ENCODE data around the gene CAP2.

Gene CAP2

DNA sequence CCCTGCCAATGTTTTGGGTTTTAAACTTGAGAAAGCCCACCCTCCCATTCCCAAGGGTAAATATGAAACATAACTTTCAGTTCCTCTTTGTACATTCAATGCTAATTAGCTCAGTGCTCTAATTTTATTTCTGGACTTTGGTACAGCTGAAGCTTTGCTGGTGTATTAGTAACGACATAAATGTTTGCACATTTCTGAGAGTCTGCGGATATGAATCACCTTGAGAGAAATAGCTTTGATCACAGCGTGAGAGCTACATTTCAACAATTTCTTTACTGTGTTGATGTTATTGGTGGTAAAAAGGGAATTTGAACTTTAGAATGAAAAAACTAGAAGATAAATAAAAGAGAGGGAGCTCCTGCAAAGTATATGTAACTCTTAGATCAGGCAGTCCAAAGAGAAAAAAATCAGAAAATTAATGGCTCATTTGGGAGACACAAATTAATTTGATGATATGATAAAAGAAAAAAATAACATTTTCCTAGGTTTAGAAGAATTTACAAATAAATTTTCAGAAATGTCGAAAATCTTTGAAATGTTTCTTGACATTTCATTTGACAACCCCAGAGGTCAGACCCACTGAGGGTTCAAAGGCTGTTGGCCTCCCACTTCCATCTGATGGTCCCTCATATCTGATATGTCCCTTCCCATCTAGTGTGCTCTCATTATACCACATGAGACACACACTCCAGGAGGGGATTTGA lies 38.5 kb upstream of the CAP2 start:
- Histone ChIP-seq H3K27me3 (replicated peaks) (no peaks in the 10 kb centered on the region), H3K4me3 (ENCODE audit: low read depth, low read length) (no peak overlapping the region), H3K27ac (no peak overlapping the region), H3K36me3 (replicated peaks) (no peaks in the 10 kb centered on the region)
- DNase-seq, result peak; percentile 49
- TF ChIP-seq, protein P1, sequence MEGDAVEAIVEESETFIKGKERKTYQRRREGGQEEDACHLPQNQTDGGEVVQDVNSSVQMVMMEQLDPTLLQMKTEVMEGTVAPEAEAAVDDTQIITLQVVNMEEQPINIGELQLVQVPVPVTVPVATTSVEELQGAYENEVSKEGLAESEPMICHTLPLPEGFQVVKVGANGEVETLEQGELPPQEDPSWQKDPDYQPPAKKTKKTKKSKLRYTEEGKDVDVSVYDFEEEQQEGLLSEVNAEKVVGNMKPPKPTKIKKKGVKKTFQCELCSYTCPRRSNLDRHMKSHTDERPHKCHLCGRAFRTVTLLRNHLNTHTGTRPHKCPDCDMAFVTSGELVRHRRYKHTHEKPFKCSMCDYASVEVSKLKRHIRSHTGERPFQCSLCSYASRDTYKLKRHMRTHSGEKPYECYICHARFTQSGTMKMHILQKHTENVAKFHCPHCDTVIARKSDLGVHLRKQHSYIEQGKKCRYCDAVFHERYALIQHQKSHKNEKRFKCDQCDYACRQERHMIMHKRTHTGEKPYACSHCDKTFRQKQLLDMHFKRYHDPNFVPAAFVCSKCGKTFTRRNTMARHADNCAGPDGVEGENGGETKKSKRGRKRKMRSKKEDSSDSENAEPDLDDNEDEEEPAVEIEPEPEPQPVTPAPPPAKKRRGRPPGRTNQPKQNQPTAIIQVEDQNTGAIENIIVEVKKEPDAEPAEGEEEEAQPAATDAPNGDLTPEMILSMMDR (IDR thresholded peaks at IDR 0.05; ENCODE audit: low read depth, low read length, missing control alignments), result no peak
- in situ Hi-C loops (cut with HindIII; ENCODE audit: low pct_ligation_motif_present, low sequenced_read_pairs), result no loop called here

DNA sequence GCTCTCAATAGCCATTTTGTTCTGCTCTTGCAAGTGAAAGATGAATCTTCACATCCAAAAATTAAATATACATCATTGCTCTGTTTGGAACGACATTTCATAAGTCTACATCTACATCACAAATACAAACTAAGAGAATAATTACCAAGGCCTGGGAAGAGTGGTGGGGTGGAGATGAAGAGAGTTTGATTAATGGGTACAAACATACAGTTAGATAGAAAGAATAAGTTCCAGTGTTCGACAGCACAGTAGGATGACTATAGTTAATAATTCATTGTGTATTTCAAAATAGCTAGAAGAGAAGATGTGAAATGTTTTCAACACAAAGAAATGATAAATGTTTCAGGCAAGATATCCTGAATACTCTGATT lies 38.0 kb upstream of the CAP2 start:
- Histone ChIP-seq H3K36me3 (replicated peaks) (no peaks in the 10 kb centered on the region), H3K27ac (no peak overlapping the region), H3K4me3 (ENCODE audit: low read depth, low read length) (no peak overlapping the region), H3K27me3 (replicated peaks) (no peaks in the 10 kb centered on the region)
- DNase-seq, result no peak
- in situ Hi-C loops (cut with HindIII; ENCODE audit: low pct_ligation_motif_present, low sequenced_read_pairs), result no loop called here
- TF ChIP-seq, protein P1 (IDR thresholded peaks at IDR 0.05; ENCODE audit: low read depth, low read length, missing control alignments), result no peak

DNA sequence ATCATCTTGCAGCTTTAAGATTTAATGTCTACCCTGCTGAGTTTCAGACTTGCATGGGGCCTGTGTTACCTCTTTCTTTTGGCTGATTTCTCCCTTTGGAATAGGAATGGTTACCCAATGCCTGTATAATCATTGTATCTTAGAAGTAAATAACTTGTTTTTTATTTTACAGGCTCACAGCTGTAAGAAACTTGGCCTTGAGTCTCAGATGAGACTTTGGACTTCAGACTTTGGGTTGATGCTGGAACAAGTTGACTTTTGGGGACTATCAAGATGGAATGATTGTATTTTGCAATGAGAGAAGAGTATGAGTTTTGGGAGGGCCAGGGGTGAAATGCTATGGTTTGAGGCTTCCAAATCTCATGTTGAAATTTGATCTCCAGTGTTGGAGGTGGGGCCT lies 34.9 kb upstream of the CAP2 start:
- DNase-seq, result no peak
- TF ChIP-seq, protein P1 (IDR thresholded peaks at IDR 0.05; ENCODE audit: low read depth, low read length, missing control alignments), result no peak
- in situ Hi-C loops (cut with HindIII; ENCODE audit: low pct_ligation_motif_present, low sequenced_read_pairs), result no loop called here
- no peaks in the 10 kb centered on the region for H3K27me3 ChIP-seq (replicated peaks)
- no peak overlapping the region for H3K27ac ChIP-seq
- H3K36me3 ChIP-seq (replicated peaks), result no peaks in the 10 kb centered on the region
- no peak overlapping the region for H3K4me3 ChIP-seq (ENCODE audit: low read depth, low read length)

DNA sequence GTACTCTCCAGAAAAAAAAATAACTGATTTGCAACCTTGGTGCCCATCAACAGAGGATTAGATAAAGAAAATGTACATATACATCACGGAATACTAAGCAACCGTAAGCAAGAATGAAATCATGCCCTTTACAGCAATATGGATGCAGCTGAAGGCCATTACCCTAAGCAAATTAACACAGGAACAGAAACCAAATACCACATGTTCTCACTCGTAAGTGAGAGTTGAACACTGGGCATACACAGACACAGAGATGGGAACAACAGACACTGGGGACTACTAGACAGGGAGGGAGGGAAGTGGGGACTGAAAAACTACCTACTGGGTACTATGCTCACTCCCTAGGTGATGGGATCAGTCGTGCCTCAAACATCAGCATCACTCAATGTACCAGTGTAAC lies 32.8 kb upstream of the CAP2 start:
- no peak for DNase-seq
- H3K36me3 ChIP-seq (replicated peaks), result no peaks in the 10 kb centered on the region
- H3K27me3 ChIP-seq (replicated peaks), result no peaks in the 10 kb centered on the region
- in situ Hi-C loops (cut with HindIII; ENCODE audit: low pct_ligation_motif_present, low sequenced_read_pairs), result no loop called here
- no peak overlapping the region for H3K4me3 ChIP-seq (ENCODE audit: low read depth, low read length)
- H3K27ac ChIP-seq, result no peak overlapping the region
- TF ChIP-seq, protein P1 (IDR thresholded peaks at IDR 0.05; ENCODE audit: low read depth, low read length, missing control alignments), result no peak

DNA sequence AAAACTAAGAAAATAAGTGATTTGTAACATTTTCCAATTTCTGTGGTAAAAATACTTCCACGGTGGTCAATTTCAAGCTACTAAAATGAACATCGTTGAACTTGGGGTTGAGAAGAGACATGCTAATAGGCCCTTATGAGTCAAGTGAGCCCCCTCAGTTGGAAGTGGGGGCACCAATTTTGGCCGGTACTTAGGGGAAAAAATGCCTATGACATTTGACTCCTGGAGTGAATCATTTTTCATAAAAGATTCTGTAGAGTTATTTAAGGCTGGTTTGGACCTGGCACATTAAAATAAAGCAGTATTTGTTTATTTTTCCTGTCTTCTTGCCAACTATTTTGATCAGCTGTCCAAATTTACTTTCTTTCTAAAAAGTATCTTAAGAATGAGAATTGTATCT lies 32.4 kb upstream of the CAP2 start:
- Histone ChIP-seq H3K27me3 (replicated peaks) (no peaks in the 10 kb centered on the region), H3K4me3 (ENCODE audit: low read depth, low read length) (no peak overlapping the region), H3K36me3 (replicated peaks) (no peaks in the 10 kb centered on the region), H3K27ac (no peak overlapping the region)
- in situ Hi-C loops (cut with HindIII; ENCODE audit: low pct_ligation_motif_present, low sequenced_read_pairs), result no loop called here
- TF ChIP-seq, protein P1 (IDR thresholded peaks at IDR 0.05; ENCODE audit: low read depth, low read length, missing control alignments), result no peak
- no peak for DNase-seq

DNA sequence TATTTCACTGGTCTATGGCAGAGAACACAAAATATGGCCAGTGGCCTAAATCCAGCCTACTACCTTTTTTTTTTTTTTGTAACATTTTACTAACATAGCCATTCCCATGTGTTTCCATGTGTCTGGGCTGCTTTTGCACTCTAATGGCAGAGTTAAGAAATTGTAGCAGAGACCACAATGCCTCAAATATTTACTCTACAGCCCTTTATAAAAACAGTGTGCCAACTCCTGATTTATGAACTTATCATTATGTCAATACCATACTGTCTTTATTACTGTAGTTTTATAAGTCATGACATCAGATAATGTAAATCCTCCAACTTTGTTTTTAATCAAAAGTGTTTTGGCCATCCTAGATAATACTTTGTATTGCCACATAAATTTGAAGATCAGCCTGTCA lies 27.4 kb upstream of the CAP2 start:
- in situ Hi-C loops (cut with HindIII; ENCODE audit: low pct_ligation_motif_present, low sequenced_read_pairs), result no loop called here
- DNase-seq, result no peak
- TF ChIP-seq, protein P1 (IDR thresholded peaks at IDR 0.05; ENCODE audit: low read depth, low read length, missing control alignments), result no peak
- H3K27me3 ChIP-seq (replicated peaks), result no peaks in the 10 kb centered on the region
- no peak overlapping the region for H3K4me3 ChIP-seq (ENCODE audit: low read depth, low read length)
- no peaks in the 10 kb centered on the region for H3K36me3 ChIP-seq (replicated peaks)
- no peak overlapping the region for H3K27ac ChIP-seq

All from brain microvascular endothelial cell (primary cell).